ENCODE measurements around the gene OGA. TPM values are rescaled to one million over a fixed set of nuclear protein-coding genes. Genes with fewer than 3 reads are reported as not detected.

OGA gene
- total and polyA plus RNA-seq, 2 of the 8 experiments (the other 6 are each of a cell fraction or from before 2014, with no cell fraction given), result 31.2 to 107 TPM

DNA sequence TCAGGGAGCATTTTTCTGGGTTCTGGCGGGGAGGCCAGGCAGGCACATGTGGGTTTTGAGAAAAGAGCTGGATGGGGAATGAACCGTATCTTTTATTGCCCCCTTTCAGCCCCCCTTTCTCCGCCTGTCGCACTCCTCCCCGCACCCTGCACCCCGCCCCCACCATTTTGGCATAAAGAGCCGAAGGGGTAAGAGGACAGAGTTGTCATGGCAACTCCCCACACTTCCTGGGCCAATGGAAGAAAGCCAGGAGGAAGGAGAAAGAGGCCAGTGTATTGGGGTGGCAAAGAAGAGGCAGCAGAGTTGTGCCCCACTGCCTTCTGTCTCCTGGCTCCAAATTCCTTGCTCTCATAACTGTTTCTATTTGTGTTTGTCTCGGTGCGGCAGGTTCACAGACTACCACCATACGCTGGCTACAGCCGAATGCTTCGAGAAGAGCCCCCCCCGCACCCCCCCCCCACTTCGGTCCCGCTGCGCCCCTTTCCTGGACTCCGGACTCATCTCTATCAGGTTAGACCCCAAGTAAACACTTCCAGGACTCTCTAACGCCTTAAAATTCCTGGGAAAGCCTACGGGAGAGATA is 21.9 kb upstream of the OGA start:
- H2BK120ac ChIP-seq (replicated peaks; ENCODE audit: low read depth, low read length), result no peak overlapping the region
- no peak overlapping the region for H3K14ac ChIP-seq (ENCODE audit: insufficient read length)
- ChIA-PET POLR2A (ENCODE audit: partially characterized antibody) (interaction anchor here (1.0 to 3.1 kb wide), 8 partner anchors 10 to 275 kb away, joined by 3 to 12 read pairs (median 4); partner anchors contain the start of gene OGA), CTCF (ENCODE audit: partially characterized antibody) (interaction anchor here (0.6 to 7.1 kb wide), 58 partner anchors 9 to 334 kb away, joined by 3 to 154 read pairs (median 6); partner anchors contain the start of genes HPS6 and OGA)
- no peak overlapping the region for H3K18ac ChIP-seq (ENCODE audit: extremely low read depth, low read length)
- peak overlapping the region; percentile 90 to 95 for H3K4me2 ChIP-seq (ENCODE audit: insufficient read depth in 1 of 2, low read depth in 2 of 2, low read length in 2 of 2)
- H3K79me1 ChIP-seq (ENCODE audit: low read depth, low read length), result no peaks in the 10 kb centered on the region; the same call in 1 of the 2 replicates
- no peak overlapping the region for H2BK5ac ChIP-seq (ENCODE audit: low read depth, low read length)
- H2BK20ac ChIP-seq (ENCODE audit: low read length), result no peak overlapping the region
- H3K27me3 ChIP-seq (replicated peaks in 1 of 4; ENCODE audit: control insufficient read depth in 3 of 4, extremely low read depth in 1 of 4, insufficient read depth in 3 of 4, low read length in 3 of 4), result peaks cover 3 to 18% (median 18%) of the 10 kb centered on the region in 4 experiments
- no peak overlapping the region for H2BK15ac ChIP-seq (ENCODE audit: low read length)
- H3K9me3 ChIP-seq (ENCODE audit: insufficient read depth in 2 of 2, low read depth in 1 of 2, low read length in 1 of 2), result no peaks in the 10 kb centered on the region
- H4K8ac ChIP-seq (ENCODE audit: extremely low read depth, insufficient read depth, low read length), result no peak overlapping the region
- no peak overlapping the region for H3K4ac ChIP-seq (replicated peaks; ENCODE audit: insufficient read length, low read depth, low read length)
- H2BK12ac ChIP-seq (ENCODE audit: low read depth, low read length), result no peak overlapping the region
- H3K23ac ChIP-seq (ENCODE audit: insufficient read length), result no peak overlapping the region
- H4K5ac ChIP-seq (ENCODE audit: insufficient read length, low read depth, low read length), result no peak overlapping the region
- no peak overlapping the region for H2AK5ac ChIP-seq (ENCODE audit: low read depth, low read length)
- H3K9ac ChIP-seq (replicated peaks in 1 of 4; ENCODE audit: extremely low read depth in 1 of 4, low read depth in 3 of 4, low read length in 3 of 4), result no peak overlapping the region
- no peak overlapping the region for H3K56ac ChIP-seq (replicated peaks; ENCODE audit: insufficient read length, low read depth, low read length)
- H3K4me1 ChIP-seq (replicated peaks in 1 of 4; ENCODE audit: control insufficient read depth in 3 of 4, insufficient read depth in 4 of 4, low read length in 3 of 4), result peaks cover 3 to 26% (median 15%) of the 10 kb centered on the region in 4 experiments
- DNase-seq (ENCODE audit: low read depth in 1 of 2, low spot score in 2 of 2), result peak in 1 of 2 experiments; percentile 57
- no peak for FAIRE-seq
- WGBS, 2 experiments (ENCODE audit: extremely low coverage in 1 of 2, insufficient coverage in 1 of 2, insufficient read length in 1 of 2, insufficient replicate concordance in 2 of 2, low coverage in 1 of 2, low lambda C conversion rate in 2 of 2, missing lambda C conversion rate in 1 of 2), result 2% methylated on average over 16 of the region's 19 CpGs; no CpG with 5 or more reads in 1 of the 2 experiments
- H3K27ac ChIP-seq (ENCODE audit: low read depth, low read length), result no peak overlapping the region
- H4K20me1 ChIP-seq (replicated peaks in 1 of 2; ENCODE audit: control insufficient read depth in 1 of 2, insufficient read depth in 2 of 2, low read length in 2 of 2), result peaks cover 14 to 20% of the 10 kb centered on the region in 2 experiments
- peaks cover 16% of the 10 kb centered on the region for H3K23me2 ChIP-seq (ENCODE audit: low read depth, low read length)
- TF ChIP-seq SIX5 (IDR thresholded peaks at IDR 0.05; ENCODE audit: low read depth, low read length) (no peak), SIRT6 (IDR thresholded peaks at IDR 0.05; ENCODE audit: low read length) (no peak), KDM4A (IDR thresholded peaks at IDR 0.05; ENCODE audit: low read depth, low read length, severe bottlenecking) (no peak), SIN3A (conservative IDR thresholded peaks at IDR 0.05 in 1 of 2, IDR thresholded peaks at IDR 0.05 in 1 of 2; ENCODE audit: low read depth in 1 of 2, low read length in 2 of 2) (0 out of 4 replicates have a peak, but pooled peaks of 1 of the 2 experiments have one; percentile 42), ATF2 (IDR thresholded peaks at IDR 0.05; ENCODE audit: low read length) (no peak)
- H3K4me3 ChIP-seq (ENCODE audit: extremely low read depth in 1 of 4, insufficient read depth in 2 of 4, low read depth in 3 of 4, low read length in 4 of 4), result peak overlapping the region; percentile 70 to 81 (median 76)
- no peak overlapping the region for H4K91ac ChIP-seq (replicated peaks; ENCODE audit: insufficient read length, low read length)
- no peaks in the 10 kb centered on the region for H3K79me2 ChIP-seq (ENCODE audit: control insufficient read depth in 1 of 2, insufficient read depth in 2 of 2, low read length in 2 of 2)
- H3K36me3 ChIP-seq (ENCODE audit: control insufficient read depth in 2 of 4, insufficient read depth in 4 of 4, low read length in 3 of 4), result no peaks in the 10 kb centered on the region
- H2AFZ ChIP-seq (ENCODE audit: low read length), result no peak overlapping the region

All from H1 (cell line).